Measurements from ENCODE around the gene TMEM151B. TPM values are rescaled to one million over a fixed set of nuclear protein-coding genes. Genes with fewer than 3 reads are reported as not detected.

The TMEM151B gene
- total and polyA plus RNA-seq, 9 of the 15 experiments (the other 6 are each of a cell fraction or from before 2014, with no cell fraction given) = not detected

DNA sequence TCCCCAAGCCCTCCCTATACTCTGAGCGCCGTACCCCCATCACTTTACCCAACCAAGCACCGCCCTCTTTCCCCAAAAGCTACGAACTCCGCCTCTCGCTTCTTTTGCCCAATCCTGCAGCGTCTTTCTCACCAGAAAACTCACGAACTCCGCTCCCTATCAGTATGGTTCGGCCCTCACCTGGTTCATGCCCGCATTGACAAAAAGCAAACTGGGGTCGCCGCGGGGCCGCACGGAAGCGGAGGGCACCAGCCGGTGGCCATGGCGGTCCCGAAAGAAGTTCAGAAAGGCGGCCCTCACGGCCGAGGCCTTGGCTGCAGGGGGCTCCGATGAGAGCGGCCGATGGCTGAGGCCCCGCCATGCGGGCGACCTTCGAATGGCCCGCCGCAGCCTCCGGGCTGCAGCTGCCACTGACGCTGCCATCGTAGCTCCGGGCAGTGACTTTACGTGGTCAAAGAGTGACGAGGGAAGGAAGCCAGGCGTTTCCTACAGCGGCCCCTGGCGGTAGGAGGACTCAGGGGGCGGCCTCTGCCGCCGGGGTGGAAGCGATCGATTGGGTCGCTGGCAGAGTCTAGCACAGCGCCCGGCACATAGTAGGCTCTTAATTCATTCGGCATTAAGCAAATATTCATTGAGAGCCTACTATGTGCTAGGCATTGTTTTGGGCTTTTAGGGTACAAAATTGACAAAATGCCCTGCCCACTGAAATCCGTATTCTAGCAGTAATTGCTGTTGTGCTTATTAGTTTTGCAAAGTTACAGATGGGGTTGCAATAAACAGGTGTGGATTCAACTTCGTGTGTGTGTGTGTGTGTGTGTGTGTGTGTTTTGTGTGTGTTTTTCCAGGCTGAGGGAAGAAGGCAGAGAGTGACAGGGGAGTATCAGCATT, 42.9 kb downstream of the TMEM151B start, which contains the start of gene AARS2 (continued):
- TF ChIP-seq PHB2 (IDR thresholded peaks at IDR 0.05; ENCODE audit: low read depth) (0 out of 2 replicates have a peak, but pooled peaks have one; percentile 22), ESRRA (IDR thresholded peaks at IDR 0.05; ENCODE audit: borderline replicate concordance, low read depth) (peak; percentile 88), YY1 (IDR thresholded peaks at IDR 0.05; ENCODE audit: borderline replicate concordance in 1 of 3, control insufficient read depth in 1 of 3, extremely low read depth in 1 of 3, insufficient read depth in 3 of 3, insufficient read length in 1 of 3, insufficient replicate concordance in 2 of 3, low read depth in 1 of 3, low read length in 2 of 3) (peak; percentile 60 to 96 (median 93)), SPI1 (IDR thresholded peaks at IDR 0.05; ENCODE audit: borderline replicate concordance, low read depth, low read length) (0 out of 2 replicates have a peak, but pooled peaks have one; percentile 6), ZNF785 (CRISPR knock-in tag; IDR thresholded peaks at IDR 0.05) (no peak), BRCA1 (IDR thresholded peaks at IDR 0.05) (no peak), BRCA1 (CRISPR knock-in tag; IDR thresholded peaks at IDR 0.05) (no peak), DACH1 (IDR thresholded peaks at IDR 0.05; ENCODE audit: partially characterized antibody) (peak; percentile 43), ETV1 (tag; conservative IDR thresholded peaks at IDR 0.05; ENCODE audit: low read depth) (peak; percentile 73), MECOM (CRISPR knock-in tag; IDR thresholded peaks at IDR 0.05) (no peak), HDGF (IDR thresholded peaks at IDR 0.05) (0 out of 2 replicates have a peak, but pooled peaks have one; percentile 73)
- TF ChIP-seq, protein P1, sequence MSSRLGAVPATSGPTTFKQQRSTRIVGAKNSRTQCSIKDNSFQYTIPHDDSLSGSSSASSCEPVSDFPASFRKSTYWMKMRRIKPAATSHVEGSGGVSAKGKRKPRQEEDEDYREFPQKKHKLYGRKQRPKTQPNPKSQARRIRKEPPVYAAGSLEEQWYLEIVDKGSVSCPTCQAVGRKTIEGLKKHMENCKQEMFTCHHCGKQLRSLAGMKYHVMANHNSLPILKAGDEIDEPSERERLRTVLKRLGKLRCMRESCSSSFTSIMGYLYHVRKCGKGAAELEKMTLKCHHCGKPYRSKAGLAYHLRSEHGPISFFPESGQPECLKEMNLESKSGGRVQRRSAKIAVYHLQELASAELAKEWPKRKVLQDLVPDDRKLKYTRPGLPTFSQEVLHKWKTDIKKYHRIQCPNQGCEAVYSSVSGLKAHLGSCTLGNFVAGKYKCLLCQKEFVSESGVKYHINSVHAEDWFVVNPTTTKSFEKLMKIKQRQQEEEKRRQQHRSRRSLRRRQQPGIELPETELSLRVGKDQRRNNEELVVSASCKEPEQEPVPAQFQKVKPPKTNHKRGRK (tag; IDR thresholded peaks at IDR 0.05) = no peak
- TF ChIP-seq, protein P2, sequence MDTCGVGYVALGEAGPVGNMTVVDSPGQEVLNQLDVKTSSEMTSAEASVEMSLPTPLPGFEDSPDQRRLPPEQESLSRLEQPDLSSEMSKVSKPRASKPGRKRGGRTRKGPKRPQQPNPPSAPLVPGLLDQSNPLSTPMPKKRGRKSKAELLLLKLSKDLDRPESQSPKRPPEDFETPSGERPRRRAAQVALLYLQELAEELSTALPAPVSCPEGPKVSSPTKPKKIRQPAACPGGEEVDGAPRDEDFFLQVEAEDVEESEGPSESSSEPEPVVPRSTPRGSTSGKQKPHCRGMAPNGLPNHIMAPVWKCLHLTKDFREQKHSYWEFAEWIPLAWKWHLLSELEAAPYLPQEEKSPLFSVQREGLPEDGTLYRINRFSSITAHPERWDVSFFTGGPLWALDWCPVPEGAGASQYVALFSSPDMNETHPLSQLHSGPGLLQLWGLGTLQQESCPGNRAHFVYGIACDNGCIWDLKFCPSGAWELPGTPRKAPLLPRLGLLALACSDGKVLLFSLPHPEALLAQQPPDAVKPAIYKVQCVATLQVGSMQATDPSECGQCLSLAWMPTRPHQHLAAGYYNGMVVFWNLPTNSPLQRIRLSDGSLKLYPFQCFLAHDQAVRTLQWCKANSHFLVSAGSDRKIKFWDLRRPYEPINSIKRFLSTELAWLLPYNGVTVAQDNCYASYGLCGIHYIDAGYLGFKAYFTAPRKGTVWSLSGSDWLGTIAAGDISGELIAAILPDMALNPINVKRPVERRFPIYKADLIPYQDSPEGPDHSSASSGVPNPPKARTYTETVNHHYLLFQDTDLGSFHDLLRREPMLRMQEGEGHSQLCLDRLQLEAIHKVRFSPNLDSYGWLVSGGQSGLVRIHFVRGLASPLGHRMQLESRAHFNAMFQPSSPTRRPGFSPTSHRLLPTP (IDR thresholded peaks at IDR 0.05; ENCODE audit: borderline replicate concordance, extremely low read depth, insufficient read length) = no peak
- TF ChIP-seq, protein P3, sequence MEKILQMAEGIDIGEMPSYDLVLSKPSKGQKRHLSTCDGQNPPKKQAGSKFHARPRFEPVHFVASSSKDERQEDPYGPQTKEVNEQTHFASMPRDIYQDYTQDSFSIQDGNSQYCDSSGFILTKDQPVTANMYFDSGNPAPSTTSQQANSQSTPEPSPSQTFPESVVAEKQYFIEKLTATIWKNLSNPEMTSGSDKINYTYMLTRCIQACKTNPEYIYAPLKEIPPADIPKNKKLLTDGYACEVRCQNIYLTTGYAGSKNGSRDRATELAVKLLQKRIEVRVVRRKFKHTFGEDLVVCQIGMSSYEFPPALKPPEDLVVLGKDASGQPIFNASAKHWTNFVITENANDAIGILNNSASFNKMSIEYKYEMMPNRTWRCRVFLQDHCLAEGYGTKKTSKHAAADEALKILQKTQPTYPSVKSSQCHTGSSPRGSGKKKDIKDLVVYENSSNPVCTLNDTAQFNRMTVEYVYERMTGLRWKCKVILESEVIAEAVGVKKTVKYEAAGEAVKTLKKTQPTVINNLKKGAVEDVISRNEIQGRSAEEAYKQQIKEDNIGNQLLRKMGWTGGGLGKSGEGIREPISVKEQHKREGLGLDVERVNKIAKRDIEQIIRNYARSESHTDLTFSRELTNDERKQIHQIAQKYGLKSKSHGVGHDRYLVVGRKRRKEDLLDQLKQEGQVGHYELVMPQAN (IDR thresholded peaks at IDR 0.05; ENCODE audit: borderline replicate concordance) = no peak
- TF ChIP-seq, protein P4, sequence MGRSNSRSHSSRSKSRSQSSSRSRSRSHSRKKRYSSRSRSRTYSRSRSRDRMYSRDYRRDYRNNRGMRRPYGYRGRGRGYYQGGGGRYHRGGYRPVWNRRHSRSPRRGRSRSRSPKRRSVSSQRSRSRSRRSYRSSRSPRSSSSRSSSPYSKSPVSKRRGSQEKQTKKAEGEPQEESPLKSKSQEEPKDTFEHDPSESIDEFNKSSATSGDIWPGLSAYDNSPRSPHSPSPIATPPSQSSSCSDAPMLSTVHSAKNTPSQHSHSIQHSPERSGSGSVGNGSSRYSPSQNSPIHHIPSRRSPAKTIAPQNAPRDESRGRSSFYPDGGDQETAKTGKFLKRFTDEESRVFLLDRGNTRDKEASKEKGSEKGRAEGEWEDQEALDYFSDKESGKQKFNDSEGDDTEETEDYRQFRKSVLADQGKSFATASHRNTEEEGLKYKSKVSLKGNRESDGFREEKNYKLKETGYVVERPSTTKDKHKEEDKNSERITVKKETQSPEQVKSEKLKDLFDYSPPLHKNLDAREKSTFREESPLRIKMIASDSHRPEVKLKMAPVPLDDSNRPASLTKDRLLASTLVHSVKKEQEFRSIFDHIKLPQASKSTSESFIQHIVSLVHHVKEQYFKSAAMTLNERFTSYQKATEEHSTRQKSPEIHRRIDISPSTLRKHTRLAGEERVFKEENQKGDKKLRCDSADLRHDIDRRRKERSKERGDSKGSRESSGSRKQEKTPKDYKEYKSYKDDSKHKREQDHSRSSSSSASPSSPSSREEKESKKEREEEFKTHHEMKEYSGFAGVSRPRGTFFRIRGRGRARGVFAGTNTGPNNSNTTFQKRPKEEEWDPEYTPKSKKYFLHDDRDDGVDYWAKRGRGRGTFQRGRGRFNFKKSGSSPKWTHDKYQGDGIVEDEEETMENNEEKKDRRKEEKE (IDR thresholded peaks at IDR 0.05; ENCODE audit: borderline replicate concordance in 1 of 2, control insufficient read depth in 1 of 2, low read depth in 2 of 2, low read length in 1 of 2) = peak in 1 of 2 experiments; percentile 94; a peak in 3 of 4 replicates

Measured in K562 (cell line).